A549 (cell line): Measurements from ENCODE around the gene CDH1.

ENCODE experiments used
- BHLHE40 ChIP-seq: IDR thresholded peaks from 2 replicates; pipeline ENCODE4 v1.6.1; 2012; ENCODE audit warnings: low read depth, low read length, inconsistent platforms
- CTCF ChIP-seq: fragments of >200 bp; sonication (Bioruptor Twin); formaldehyde crosslinking; IDR thresholded peaks from 3 replicates; pipeline ENCODE4 v1.5.1; 2016
- JUN ChIP-seq, 2 experiments: fragments of >200 bp; sonication (Bioruptor Twin); formaldehyde crosslinking; IDR thresholded peaks; 2 replicates in 1 of 2; 3 replicates in 1 of 2; pipeline ENCODE4 v1.6.1; 2016 to 2017
- PBX3 ChIP-seq: IDR thresholded peaks from 2 replicates; pipeline ENCODE4 v1.6.1; 2012
- POLR2A ChIP-seq: IDR thresholded peaks from 2 replicates; pipeline ENCODE4 v1.6.1; 2012; ENCODE audit warnings: mild to moderate bottlenecking, low read length

GRCh38 chr16:68750193-68750695 lies 13.2 kb downstream of the CDH1 start:
- TF ChIP-seq BHLHE40 (no peak), CTCF (no peak), PBX3 (no peak), JUN (IDR thresholded peaks at IDR 0.05) (no peak), POLR2A (no peak)
